CD4-positive, alpha-beta T cell (primary cell): ENCODE data around the gene RPL26. TPM values are rescaled to one million over a fixed set of nuclear protein-coding genes. Genes with fewer than 3 reads are reported as not detected.
A peak's percentile ranks its signal among the peaks of the same experiment; 100 is the strongest.

Experiments
- ATAC-seq: fragments of 200-7000 bp; cut with Tn5 transposase; one replicate; pipeline ENCODE4 v1.10.0; 2022; ENCODE audit warnings: mild to moderate bottlenecking; ENCODE audit not compliant: poor library complexity
- CTCF ChIA-PET: fragments of 350-600 bp; sonication (Branson Sonifier 250); formaldehyde crosslinking; loops from one replicate; lab custom pipeline; 2021; ENCODE audit warnings: antibody characterized with exemption, inconsistent platforms; lab: Charles Lee
- POLR2A ChIA-PET: fragments of 350-600 bp; sonication (Branson Sonifier 250); formaldehyde crosslinking; loops from one replicate; lab custom pipeline; 2021; ENCODE audit warnings: antibody characterized with exemption, inconsistent platforms; lab: Charles Lee
- DNase-seq, 14 experiments: peaks; one replicate each; pipeline ENCODE4 v3.0.0-alpha.2; 2013 to 2020; ENCODE audit warnings: mixed read lengths in 2 of 14
- H3K27ac ChIP-seq, 2 donors: one replicate each; pipeline versions ENCODE4 v1.5.1 to v1.7.0; 2013; ENCODE audit warnings: low read length in 2 of 2, low read depth in 1 of 2, mild to moderate bottlenecking in 1 of 2
- H3K27me3 ChIP-seq, 2 experiments: 1 replicate in 1 of 2; 2 replicates in 1 of 2; pipeline versions ENCODE4 v1.6.1 to v1.7.0; 2013; ENCODE audit warnings: low read length in 2 of 2, control low read depth in 1 of 2, mild to moderate bottlenecking in 1 of 2, moderate library complexity in 1 of 2; ENCODE audit not compliant: insufficient read depth in 2 of 2, control insufficient read depth in 1 of 2
- H3K36me3 ChIP-seq: one replicate; pipeline ENCODE4 v1.6.1; 2013; ENCODE audit warnings: low read length, control low read depth; ENCODE audit not compliant: insufficient read depth
- H3K4me1 ChIP-seq: one replicate; pipeline ENCODE4 v1.6.1; 2013; ENCODE audit warnings: low read length, control low read depth; ENCODE audit not compliant: insufficient read depth
- H3K4me3 ChIP-seq: one replicate; pipeline ENCODE4 v1.5.1; 2013; ENCODE audit warnings: mild to moderate bottlenecking, low read length, moderate library complexity
- H3K9me3 ChIP-seq, 2 experiments: 1 replicate in 1 of 2; 2 replicates in 1 of 2; pipeline versions ENCODE4 v1.6.1 to v1.7.0; 2013; ENCODE audit warnings: low read length in 2 of 2, mild to moderate bottlenecking in 2 of 2, control low read depth in 1 of 2, moderate library complexity in 1 of 2; ENCODE audit not compliant: control insufficient read depth in 1 of 2, insufficient read depth in 1 of 2
- H3K27ac Mint-ChIP-seq: one replicate; pipeline ENCODE4 v1.8.0; 2020; ENCODE audit warnings: mixed read lengths
- H3K27me3 Mint-ChIP-seq: one replicate; pipeline ENCODE4 v1.8.0; 2021; ENCODE audit warnings: mixed read lengths
- H3K36me3 Mint-ChIP-seq: one replicate; pipeline ENCODE4 v1.8.0; 2021; ENCODE audit warnings: low read depth, mixed read lengths
- H3K4me1 Mint-ChIP-seq: one replicate; pipeline ENCODE4 v1.8.0; 2021; ENCODE audit warnings: low read depth, mixed read lengths
- H3K4me3 Mint-ChIP-seq: one replicate; pipeline ENCODE4 v1.8.0; 2020; ENCODE audit warnings: mild to moderate bottlenecking, mixed read lengths
- H3K9me3 Mint-ChIP-seq: one replicate; pipeline ENCODE4 v1.8.0; 2020; ENCODE audit warnings: mixed read lengths
- CTCF ChIP-seq: fragments of 200-600 bp; IDR thresholded peaks from one replicate; pipeline ENCODE4 v1.8.0; 2022; ENCODE audit warnings: antibody characterized with exemption, mild to moderate bottlenecking
- intact Hi-C, 2 experiments: fragments of 100-400 bp; cut with DNase I in 1 of 2; cut with micrococcal nuclease in 1 of 2; formaldehyde crosslinking; loops; one replicate each; pipeline versions ENCODE4 v1.15.1 to v1.9.0; 2023 to 2025; cut with DNase I, micrococcal nuclease
- total RNA-seq, 174 experiments: library from RNA in 2 of 174; stranded (reverse) in 2 of 174; gene quantifications; one replicate each; pipeline ENCODE4 v1.2.3 and lab custom pipeline; 2021 to 2026

RPL26 gene
- total RNA-seq, 2 experiments from 2014 or later, result 2,959 to 3,104 TPM

- Mint-ChIP-seq H3K27me3 (peaks cover 18% of the 10 kb centered on the region), H3K9me3 (no peaks in the 10 kb centered on the region), H3K4me3 (peak overlapping the region; percentile 39), H3K36me3 (no peaks in the 10 kb centered on the region), H3K4me1 (peaks cover 11% of the 10 kb centered on the region), H3K27ac (peak overlapping the region; percentile 83)
- H3K27me3 ChIP-seq, result peaks cover 11% of the 10 kb centered on the region in 2 experiments
- ChIA-PET POLR2A (interaction anchor here (0.8 to 1.6 kb wide), 5 partner anchors 9 to 48 kb away, joined by 3 to 6 read pairs (median 5); partner anchors contain the start of gene NDEL1), CTCF (interaction anchor here (0.5 to 3.4 kb wide), 4 partner anchors 10 to 19 kb away, joined by 3 to 14 read pairs (median 4); partner anchors contain the start of genes KRABD2 and RPL26)
- peaks cover 17% of the 10 kb centered on the region for H3K4me1 ChIP-seq
- intact Hi-C loops, result no loop called here
- no peak overlapping the region for H3K27ac ChIP-seq
- no peak overlapping the region for H3K4me3 ChIP-seq
- peak in 12 of 14 experiments; percentile 15 to 83 (median 33) for DNase-seq
- peak; percentile 99 for ATAC-seq
- TF ChIP-seq CTCF, result no peak
- peaks cover 0 to 4% of the 10 kb centered on the region in 2 experiments for H3K9me3 ChIP-seq
- H3K36me3 ChIP-seq, result no peaks in the 10 kb centered on the region
Measured at GRCh38 chr17:8393470-8394231, 10.7 kb upstream of the RPL26 start.

GRCh38 chr17:8392674-8393469, 9.9 kb upstream of the RPL26 start:
- Mint-ChIP-seq H3K9me3 (no peaks in the 10 kb centered on the region), H3K4me3 (no peak overlapping the region), H3K27me3 (peaks cover 12% of the 10 kb centered on the region), H3K27ac (peak overlapping the region; percentile 83), H3K4me1 (peaks cover 11% of the 10 kb centered on the region), H3K36me3 (no peaks in the 10 kb centered on the region)
- no peak for ATAC-seq
- H3K4me1 ChIP-seq, result peaks cover 17% of the 10 kb centered on the region
- TF ChIP-seq CTCF, result no peak
- ChIA-PET CTCF (interaction anchor here (3.4 kb wide), 1 partner anchor 10 kb away, joined by 14 read pairs; the partner anchor contains the start of gene RPL26), POLR2A (interaction anchor here (0.8 to 1.5 kb wide), 3 partner anchors 8 to 49 kb away, joined by 3 to 6 read pairs (median 3); no protein-coding TSS in a partner anchor)
- H3K4me3 ChIP-seq, result no peak overlapping the region
- DNase-seq, result peak in 1 of 14 experiments; percentile 37
- intact Hi-C loops, result no loop called here
- H3K36me3 ChIP-seq, result no peaks in the 10 kb centered on the region
- no peak overlapping the region for H3K27ac ChIP-seq
- H3K9me3 ChIP-seq, result peaks cover 0 to 4% of the 10 kb centered on the region in 2 experiments
- peaks cover 8 to 10% of the 10 kb centered on the region in 2 experiments for H3K27me3 ChIP-seq

GRCh38 chr17:8392274-8392673, 9.3 kb upstream of the RPL26 start:
- H3K36me3 Mint-ChIP-seq, result no peaks in the 10 kb centered on the region
- Histone ChIP-seq H3K4me3 (no peak overlapping the region), H3K27ac (no peak overlapping the region), H3K4me1 (peaks cover 17% of the 10 kb centered on the region), H3K27me3 (peaks cover 2 to 6% of the 10 kb centered on the region in 2 experiments), H3K36me3 (no peaks in the 10 kb centered on the region), H3K9me3 (peaks cover 0 to 4% of the 10 kb centered on the region in 2 experiments)
- H3K9me3 Mint-ChIP-seq, result no peaks in the 10 kb centered on the region
- intact Hi-C loops, result no loop called here
- ChIA-PET POLR2A (interaction anchor here (1.1 to 1.5 kb wide), 2 partner anchors 15 to 49 kb away, joined by 3 read pairs; no protein-coding TSS in a partner anchor), CTCF (interaction anchor here (0.8 kb wide), 1 partner anchor 15 kb away, joined by 3 read pairs; no protein-coding TSS in a partner anchor)
- DNase-seq, result no peak
- peaks cover 11% of the 10 kb centered on the region for H3K4me1 Mint-ChIP-seq
- H3K27ac Mint-ChIP-seq, result no peak overlapping the region
- H3K4me3 Mint-ChIP-seq, result no peak overlapping the region
- ATAC-seq, result no peak
- TF ChIP-seq CTCF, result no peak
- peaks cover 6% of the 10 kb centered on the region for H3K27me3 Mint-ChIP-seq
